Prostate gland (tissue), 2 donors: ENCODE measurements around the gene BMP2K. TPM values are rescaled to one million over a fixed set of nuclear protein-coding genes. Genes with fewer than 3 reads are reported as not detected.

ENCODE experiments used
- DNase-seq: peaks from one replicate; pipeline ENCODE4 v3.0.0-alpha.2; 2019; ENCODE audit warnings: low spot score
- H3K27ac ChIP-seq, 2 donors: fragments of 200-600 bp; sonication (generic); 2 replicates each; pipeline ENCODE4 v1.5.1; 2017 to 2019
- H3K27me3 ChIP-seq: fragments of 200-600 bp; sonication (generic); replicated peaks from 2 replicates; pipeline ENCODE4 v1.5.1; 2019; ENCODE audit not compliant: insufficient read depth
- H3K36me3 ChIP-seq, 2 donors: fragments of 200-600 bp; sonication (generic); 1 replicate in 1 of 2; 2 replicates in 1 of 2; pipeline versions ENCODE4 v1.5.1 to v1.8.1; 2017 to 2019
- H3K4me1 ChIP-seq: fragments of 200-600 bp; sonication (generic); replicated peaks from 2 replicates; pipeline ENCODE4 v1.5.1; 2019
- H3K4me3 ChIP-seq, 2 donors: fragments of 200-600 bp; sonication (generic); 2 replicates each; pipeline ENCODE4 v1.5.1; 2017 to 2019
- H3K9me3 ChIP-seq: fragments of 200-600 bp; sonication (generic); 2 replicates; pipeline ENCODE4 v1.5.1; 2017
- CTCF ChIP-seq, 4 experiments: fragments of 200-600 bp in 2 of 4; fragments of 450-650 bp in 2 of 4; sonication (generic) in 2 of 4; IDR thresholded peaks; 1 replicate in 3 of 4; 2 replicates in 1 of 4; pipeline ENCODE4 v1.5.1; 2016 to 2019; ENCODE audit warnings: antibody characterized with exemption in 4 of 4, mild to moderate bottlenecking in 2 of 4, moderate library complexity in 2 of 4
- POLR2A ChIP-seq: fragments of 450-650 bp; IDR thresholded peaks from one replicate; pipeline ENCODE4 v1.6.1; 2016; ENCODE audit warnings: antibody characterized with exemption, mild to moderate bottlenecking
- POLR2AphosphoS5 ChIP-seq: sonication (generic); formaldehyde crosslinking; IDR thresholded peaks from one replicate; pipeline ENCODE4 v1.6.1; 2017; ENCODE audit warnings: antibody characterized with exemption
- WGBS: methylation state at CpG from one replicate; pipeline ENCODE4 v1.1.5; 2018; 5-methylcytosine and 5-hydroxymethylcytosine counted together
- intact Hi-C: fragments of 100-400 bp; cut with DNase I; formaldehyde crosslinking; loops from one replicate; pipeline ENCODE4 v1.14.2; 2022
- total RNA-seq, 2 donors: library from RNA; depleted of rRNA; stranded (reverse); fragments of >200 nt; gene quantifications; one replicate each; pipeline ENCODE4 v1.1.0, GENCODE V29; 2016

The BMP2K gene
- total RNA-seq, 2 donors from 2014 or later, result 12.6 to 68.9 TPM

GRCh38 chr4:78922207-78922606 is 146.1 kb downstream of the BMP2K start:
- no peaks in the 10 kb centered on the region for H3K36me3 ChIP-seq
- no peaks in the 10 kb centered on the region for H3K9me3 ChIP-seq
- whole genome bisulfite sequencing, result 88% methylated on average over 4 of the region's 4 CpGs
- DNase-seq, result no peak
- no peaks in the 10 kb centered on the region for H3K4me1 ChIP-seq
- intact Hi-C loops, result no loop called here
- H3K4me3 ChIP-seq, result no peak overlapping the region
- no peaks in the 10 kb centered on the region for H3K27me3 ChIP-seq
- H3K27ac ChIP-seq, result no peak overlapping the region
- TF ChIP-seq POLR2AphosphoS5 (no peak), POLR2A (no peak), CTCF (IDR thresholded peaks at IDR 0.05) (no peak)

DNA sequence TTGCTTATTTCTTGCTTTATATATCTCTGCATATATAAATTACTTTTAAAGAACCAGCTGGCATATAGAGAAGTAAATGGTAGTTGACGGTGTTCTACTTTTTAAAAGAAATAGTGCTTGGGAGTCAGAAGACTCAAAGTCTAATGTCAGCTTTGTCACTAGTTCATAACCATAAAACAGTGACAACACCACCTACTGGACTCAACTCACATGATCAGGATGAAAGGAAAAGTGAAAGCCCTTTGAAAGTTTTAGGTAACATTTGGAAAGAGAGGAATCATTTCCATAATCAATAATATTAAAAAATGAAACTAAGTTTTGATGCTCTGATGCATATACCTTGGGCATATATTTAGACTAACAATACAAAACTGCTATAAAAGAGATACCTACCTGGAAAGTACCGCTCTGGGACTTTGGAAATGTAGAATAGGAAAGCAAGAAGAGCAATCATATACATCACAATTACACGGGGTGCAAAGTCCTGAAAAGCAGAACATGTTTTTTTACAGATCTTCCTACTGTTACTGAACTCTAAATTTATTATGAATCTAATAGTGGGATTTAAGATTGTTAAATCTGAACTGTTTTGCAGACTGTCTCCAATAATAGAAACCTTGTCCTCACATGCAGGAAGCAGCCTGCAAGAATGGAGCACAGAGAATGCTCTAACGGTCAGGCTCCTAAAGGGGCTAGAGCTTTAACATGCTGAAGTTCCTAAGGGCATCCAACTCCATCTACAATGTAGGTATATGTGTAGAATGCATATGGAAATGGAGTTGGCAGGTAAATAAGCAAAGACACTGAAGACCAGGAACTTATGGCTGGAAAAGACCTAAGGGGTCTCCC is 147.5 kb downstream of the BMP2K start:
- no peak for DNase-seq
- 77% methylated on average over 4 of the region's 4 CpGs for WGBS
- intact Hi-C loops, result no loop called here
- Histone ChIP-seq H3K4me1 (no peaks in the 10 kb centered on the region), H3K36me3 (peaks cover 0 to 3% of the 10 kb centered on the region in 2 donors), H3K9me3 (no peaks in the 10 kb centered on the region), H3K27ac (no peak overlapping the region), H3K27me3 (no peaks in the 10 kb centered on the region), H3K4me3 (no peak overlapping the region)
- TF ChIP-seq POLR2AphosphoS5 (no peak), CTCF (IDR thresholded peaks at IDR 0.05) (peak in 1 of 4 experiments; percentile 14), POLR2A (no peak)

GRCh38 chr4:78926826-78927225 is 150.7 kb downstream of the BMP2K start:
- no peak for TF ChIP-seq CTCF (IDR thresholded peaks at IDR 0.05)
- TF ChIP-seq POLR2A, result no peak
- TF ChIP-seq POLR2AphosphoS5, result no peak
- no peaks in the 10 kb centered on the region for H3K4me1 ChIP-seq
- intact Hi-C loops, result no loop called here
- H3K27me3 ChIP-seq, result no peaks in the 10 kb centered on the region
- H3K9me3 ChIP-seq, result no peaks in the 10 kb centered on the region
- no peak for DNase-seq
- H3K4me3 ChIP-seq, result no peak overlapping the region
- 48% methylated on average over 1 of the region's 1 CpG for WGBS
- H3K27ac ChIP-seq, result no peak overlapping the region
- H3K36me3 ChIP-seq, result peaks cover 0 to 3% of the 10 kb centered on the region in 2 donors

DNA sequence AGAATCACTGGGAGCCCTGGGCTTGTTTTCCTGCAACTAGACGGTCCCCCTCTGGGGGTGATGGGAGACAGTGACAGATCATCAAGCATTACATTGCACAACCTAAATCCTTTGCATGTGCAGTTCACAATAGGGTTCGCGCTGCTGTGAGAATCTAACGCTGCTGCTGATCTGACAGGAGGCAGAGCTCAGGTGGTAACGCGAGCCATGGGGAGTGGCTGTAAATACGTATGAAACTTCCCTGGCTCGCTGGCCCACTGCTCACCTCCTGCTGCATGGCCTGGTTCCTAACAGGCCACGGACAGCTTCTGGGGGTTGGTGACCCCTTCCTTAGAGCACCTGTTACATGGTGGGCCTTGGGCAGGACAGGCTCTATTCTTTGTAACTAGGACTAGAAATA is 152.7 kb downstream of the BMP2K start:
- H3K27me3 ChIP-seq, result no peaks in the 10 kb centered on the region

More for the DNA sequence above, 152.7 kb downstream of the BMP2K start:
- no peak for DNase-seq
- Histone ChIP-seq H3K4me3 (no peak overlapping the region), H3K9me3 (no peaks in the 10 kb centered on the region), H3K27ac (no peak overlapping the region), H3K36me3 (peaks cover 0 to 3% of the 10 kb centered on the region in 2 donors), H3K4me1 (no peaks in the 10 kb centered on the region)
- intact Hi-C loops, result no loop called here
- TF ChIP-seq POLR2A (no peak), POLR2AphosphoS5 (no peak), CTCF (IDR thresholded peaks at IDR 0.05) (no peak)
- 92% methylated on average over 9 of the region's 9 CpGs for WGBS
